Activated B cell treated with CpG ODN at 0.5 μM for 24 hours (primary cell): ENCODE data around the gene SBNO2. TPM values are rescaled to one million over a fixed set of nuclear protein-coding genes. Genes with fewer than 3 reads are reported as not detected.

Source experiments
- ATAC-seq: fragments of 200-7000 bp; cut with Tn5 transposase; one replicate; pipeline ENCODE4 v1.10.0; 2021; ENCODE audit warnings: low read depth, mild to moderate bottlenecking, moderate library complexity
- CTCF ChIA-PET: fragments of 350-600 bp; sonication (Branson Sonifier 250); formaldehyde crosslinking; loops from one replicate; lab custom pipeline; 2021; ENCODE audit warnings: antibody characterized with exemption; lab: Charles Lee
- POLR2A ChIA-PET: fragments of 350-600 bp; sonication (Branson Sonifier 250); formaldehyde crosslinking; loops from one replicate; lab custom pipeline; 2021; ENCODE audit warnings: antibody characterized with exemption; lab: Charles Lee
- DNase-seq: peaks from one replicate; pipeline ENCODE4 v3.0.0; 2022
- H3K27ac Mint-ChIP-seq: one replicate; pipeline ENCODE4 v1.8.0; 2020; ENCODE audit warnings: mixed read lengths
- H3K27me3 Mint-ChIP-seq: one replicate; pipeline ENCODE4 v1.8.0; 2021; ENCODE audit warnings: mixed read lengths
- H3K36me3 Mint-ChIP-seq: one replicate; pipeline ENCODE4 v1.8.0; 2021; ENCODE audit warnings: low read depth, mixed read lengths
- H3K4me1 Mint-ChIP-seq: one replicate; pipeline ENCODE4 v1.8.0; 2021; ENCODE audit warnings: mixed read lengths
- H3K4me3 Mint-ChIP-seq: one replicate; pipeline ENCODE4 v1.8.0; 2020; ENCODE audit warnings: mild to moderate bottlenecking, mixed read lengths
- H3K9me3 Mint-ChIP-seq: one replicate; pipeline ENCODE4 v1.8.0; 2020; ENCODE audit warnings: mixed read lengths
- CTCF ChIP-seq: fragments of 200-600 bp; IDR thresholded peaks from one replicate; pipeline ENCODE4 v1.8.0; 2022; ENCODE audit warnings: antibody characterized with exemption, mild to moderate bottlenecking
- intact Hi-C: fragments of 100-400 bp; cut with micrococcal nuclease; formaldehyde crosslinking; loops from one replicate; pipeline ENCODE4 v1.15.1; 2024
- total RNA-seq: library from RNA; stranded (reverse); gene quantifications from 2 replicates; pipeline ENCODE4 v1.2.3, GENCODE V29; 2022

Gene SBNO2
- total RNA-seq, 1 donor from 2014 or later: 127 TPM

- ATAC-seq: peak; percentile 81
- CTCF ChIA-PET: interaction anchor here (2.0 kb wide), 1 partner anchor 9 kb away, joined by 8 read pairs; no protein-coding TSS in a partner anchor
- H3K4me3 Mint-ChIP-seq: no peak overlapping the region
- intact Hi-C loops: no loop called here
- peaks cover 5% of the 10 kb centered on the region for H3K4me1 Mint-ChIP-seq
- no peaks in the 10 kb centered on the region for H3K9me3 Mint-ChIP-seq
- no peak for DNase-seq
- H3K27me3 Mint-ChIP-seq: no peaks in the 10 kb centered on the region
- POLR2A ChIA-PET: interaction anchor here (1.0 to 2.5 kb wide), 3 partner anchors 8 to 41 kb away, joined by 3 to 9 read pairs (median 3); no protein-coding TSS in a partner anchor
- no peak overlapping the region for H3K27ac Mint-ChIP-seq
- peaks cover 68% of the 10 kb centered on the region for H3K36me3 Mint-ChIP-seq
- TF ChIP-seq CTCF: no peak
Measured at GRCh38 chr19:1122972-1123363, 51.1 kb downstream of the SBNO2 start.

DNA sequence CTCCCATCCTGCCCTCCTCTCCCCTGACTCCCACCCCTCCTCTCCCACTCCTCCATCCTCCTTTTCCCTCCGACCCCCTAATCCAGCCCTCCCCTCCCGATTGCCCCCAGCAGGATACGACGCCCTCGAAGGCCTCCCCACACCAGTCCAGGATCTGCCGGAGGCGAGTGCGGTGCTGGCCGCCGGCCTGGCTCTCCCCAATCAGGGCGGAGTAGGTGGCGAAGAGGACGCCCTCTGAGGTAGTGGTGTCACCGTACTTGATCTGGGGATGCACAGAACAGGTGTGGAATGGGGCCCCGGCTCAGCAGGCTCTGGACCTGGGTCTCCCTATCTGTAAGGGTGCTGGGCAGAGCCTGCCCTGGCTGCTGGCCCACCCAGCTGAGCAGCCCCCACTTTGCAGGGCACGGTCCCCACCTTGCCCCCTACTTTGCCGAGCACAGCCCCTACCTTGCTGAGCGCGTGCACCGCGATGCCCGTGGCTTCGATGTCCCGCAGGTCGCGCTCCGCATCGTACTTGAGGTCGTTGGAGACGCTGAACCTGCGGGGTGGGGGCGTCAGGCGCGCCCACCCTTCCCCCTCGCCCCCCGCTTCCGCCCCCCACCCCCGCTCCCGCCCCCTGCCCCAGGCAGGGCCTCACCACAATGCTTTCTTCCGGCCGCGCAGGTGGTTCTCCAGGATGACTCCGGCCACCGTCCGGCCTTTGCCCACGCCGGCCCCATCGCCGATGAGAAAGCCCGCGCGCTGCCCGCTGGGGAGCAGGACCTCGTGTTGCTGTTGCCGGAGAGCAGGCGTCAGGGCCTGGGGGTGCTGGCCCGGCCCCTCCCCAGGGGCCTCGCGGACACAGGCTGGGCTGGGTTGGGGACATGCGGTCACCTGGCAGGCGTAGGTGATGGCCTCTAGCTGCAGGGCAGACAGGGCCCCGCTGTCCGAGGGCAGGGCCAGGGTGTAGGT is 51.8 kb downstream of the SBNO2 start:
- intact Hi-C loops: no loop called here
- no peak for DNase-seq
- ChIA-PET CTCF (interaction anchor here (2.0 kb wide), 1 partner anchor 9 kb away, joined by 8 read pairs; no protein-coding TSS in a partner anchor), POLR2A (interaction anchor here (0.6 to 2.5 kb wide), 3 partner anchors 8 to 41 kb away, joined by 3 to 9 read pairs (median 7); no protein-coding TSS in a partner anchor)
- no peaks in the 10 kb centered on the region for H3K27me3 Mint-ChIP-seq
- peak overlapping the region; percentile 12 for H3K27ac Mint-ChIP-seq
- H3K36me3 Mint-ChIP-seq: peaks cover 68% of the 10 kb centered on the region
- no peak for TF ChIP-seq CTCF
- no peak overlapping the region for H3K4me3 Mint-ChIP-seq
- peaks cover 4% of the 10 kb centered on the region for H3K4me1 Mint-ChIP-seq
- no peaks in the 10 kb centered on the region for H3K9me3 Mint-ChIP-seq
- no peak for ATAC-seq

- Mint-ChIP-seq H3K27me3 (no peaks in the 10 kb centered on the region), H3K36me3 (peaks cover 66% of the 10 kb centered on the region), H3K4me1 (peaks cover 4% of the 10 kb centered on the region), H3K27ac (peak overlapping the region; percentile 12), H3K4me3 (no peak overlapping the region), H3K9me3 (no peaks in the 10 kb centered on the region)
- intact Hi-C loops: no loop called here
- no peak for TF ChIP-seq CTCF
- POLR2A ChIA-PET: interaction anchor here (2.5 kb wide), 1 partner anchor 9 kb away, joined by 9 read pairs; no protein-coding TSS in a partner anchor
- DNase-seq: no peak
- no peak for ATAC-seq
- CTCF ChIA-PET: no interaction called here
Measured at GRCh38 chr19:1121395-1121794, 52.7 kb downstream of the SBNO2 start.

- no peak overlapping the region for H3K27ac Mint-ChIP-seq
- H3K27me3 Mint-ChIP-seq: no peaks in the 10 kb centered on the region
- no peaks in the 10 kb centered on the region for H3K9me3 Mint-ChIP-seq
- intact Hi-C loops: no loop called here
- H3K36me3 Mint-ChIP-seq: peaks cover 63% of the 10 kb centered on the region
- CTCF ChIA-PET: no interaction called here
- ATAC-seq (no peak), DNase-seq (no peak)
- no peak overlapping the region for H3K4me3 Mint-ChIP-seq
- no peak for TF ChIP-seq CTCF
- no peaks in the 10 kb centered on the region for H3K4me1 Mint-ChIP-seq
- POLR2A ChIA-PET: no interaction called here
Measured at GRCh38 chr19:1119475-1120217, 54.4 kb downstream of the SBNO2 start.
